ENCODE results near the gene ANKS1B. TPM values are rescaled to one million over a fixed set of nuclear protein-coding genes. Genes with fewer than 3 reads are reported as not detected.

ANKS1B gene
- total and polyA plus RNA-seq, 4 donors = 0.03 to 3.4 (median 0.53) TPM

DNA sequence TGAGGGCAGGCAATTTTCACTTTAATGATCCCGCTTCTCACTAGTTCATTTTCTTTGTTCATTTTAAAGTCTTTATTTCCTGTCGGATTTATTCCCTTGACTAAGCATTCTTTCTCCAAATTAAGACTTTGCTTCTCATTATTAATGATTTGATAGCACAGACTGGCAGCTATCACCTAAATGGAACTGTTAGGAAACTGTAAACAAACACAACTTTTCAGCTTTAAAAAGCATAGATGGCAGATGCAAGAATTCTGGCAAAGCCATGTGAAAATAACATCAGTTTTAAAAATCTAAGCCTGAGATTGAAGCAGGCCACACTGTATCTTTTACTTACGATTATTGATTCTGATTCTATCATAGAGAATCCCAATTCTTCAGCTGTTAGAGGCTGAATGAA lies 225.7 kb downstream of the ANKS1B start:
- 60% methylated on average over 3 of the region's 3 CpGs for WGBS
- Histone ChIP-seq H3K4me1 (ENCODE audit: control insufficient read depth in 4 of 4, insufficient read depth in 4 of 4, low read length in 3 of 4) (peaks cover 0 to 14% (median 7%) of the 10 kb centered on the region in 4 donors), H3K9ac (ENCODE audit: low read depth in 1 of 2, low read length in 2 of 2) (no peak overlapping the region), H3K4me3 (ENCODE audit: low read depth in 1 of 3, low read length in 3 of 3) (peak overlapping the region in 1 of 3 donors; percentile 32), H3K27ac (ENCODE audit: low read depth in 1 of 2, low read length in 2 of 2) (peak overlapping the region; percentile 61 to 67), H3K9me3 (ENCODE audit: control insufficient read depth in 4 of 4, low read length in 3 of 4) (peaks cover 0 to 6% (median 0%) of the 10 kb centered on the region in 4 donors), H3K36me3 (ENCODE audit: control insufficient read depth in 4 of 4, insufficient read depth in 3 of 4, low read depth in 1 of 4, low read length in 3 of 4) (no peaks in the 10 kb centered on the region), H3K27me3 (ENCODE audit: control insufficient read depth in 4 of 4, insufficient read depth in 4 of 4, low read length in 3 of 4) (no peaks in the 10 kb centered on the region)
- TF ChIP-seq EGR1 (IDR thresholded peaks at IDR 0.05; ENCODE audit: low read depth in 2 of 2) = no peak
- no peak for TF ChIP-seq RXRA (IDR thresholded peaks at IDR 0.05)
- TF ChIP-seq, protein P1, sequence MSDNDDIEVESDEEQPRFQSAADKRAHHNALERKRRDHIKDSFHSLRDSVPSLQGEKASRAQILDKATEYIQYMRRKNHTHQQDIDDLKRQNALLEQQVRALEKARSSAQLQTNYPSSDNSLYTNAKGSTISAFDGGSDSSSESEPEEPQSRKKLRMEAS (IDR thresholded peaks at IDR 0.05) = no peak
- no peak for TF ChIP-seq YY1 (IDR thresholded peaks at IDR 0.05)
- no peak for DNase-seq (ENCODE audit: low spot score)

DNA sequence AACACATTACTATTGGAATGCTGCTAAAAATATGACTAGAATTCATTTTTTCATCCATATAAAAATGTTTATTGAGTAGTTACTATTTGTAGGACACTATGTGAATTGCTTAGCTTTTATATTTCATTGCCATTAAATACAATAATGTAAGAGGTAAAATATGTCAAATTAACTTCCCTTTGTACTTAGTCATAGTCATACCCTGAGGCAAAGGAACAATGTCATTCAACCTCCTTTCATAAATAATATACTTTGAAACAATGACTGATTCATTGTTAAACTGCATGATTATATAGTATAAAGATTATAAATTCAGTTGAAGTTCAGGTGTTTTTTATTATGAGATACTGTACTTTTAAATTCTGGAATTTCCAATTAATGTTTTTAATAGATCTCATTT lies 232.0 kb downstream of the ANKS1B start:
- Histone ChIP-seq H3K4me3 (ENCODE audit: low read depth in 1 of 3, low read length in 3 of 3) (no peak overlapping the region), H3K36me3 (ENCODE audit: control insufficient read depth in 4 of 4, insufficient read depth in 3 of 4, low read depth in 1 of 4, low read length in 3 of 4) (no peaks in the 10 kb centered on the region), H3K9ac (ENCODE audit: low read depth in 1 of 2, low read length in 2 of 2) (no peak overlapping the region), H3K9me3 (ENCODE audit: control insufficient read depth in 4 of 4, low read length in 3 of 4) (peaks cover 0 to 11% (median 0%) of the 10 kb centered on the region in 4 donors), H3K4me1 (ENCODE audit: control insufficient read depth in 4 of 4, insufficient read depth in 4 of 4, low read length in 3 of 4) (no peaks in the 10 kb centered on the region), H3K27ac (ENCODE audit: low read depth in 1 of 2, low read length in 2 of 2) (no peak overlapping the region), H3K27me3 (ENCODE audit: control insufficient read depth in 4 of 4, insufficient read depth in 4 of 4, low read length in 3 of 4) (no peaks in the 10 kb centered on the region)
- DNase-seq (ENCODE audit: low spot score) = no peak
- TF ChIP-seq HNF4G (IDR thresholded peaks at IDR 0.05) (no peak), TAF1 (conservative IDR thresholded peaks at IDR 0.05) (no peak), SP1 (IDR thresholded peaks at IDR 0.05) (no peak), GABPA (IDR thresholded peaks at IDR 0.05 in 1 of 2, conservative IDR thresholded peaks at IDR 0.05 in 1 of 2) (no peak), RAD21 (IDR thresholded peaks at IDR 0.05) (no peak), NR2F2 (IDR thresholded peaks at IDR 0.05) (no peak), YY1 (IDR thresholded peaks at IDR 0.05) (no peak)
- TF ChIP-seq, protein P1 (IDR thresholded peaks at IDR 0.05) = no peak
- TF ChIP-seq, protein P2, sequence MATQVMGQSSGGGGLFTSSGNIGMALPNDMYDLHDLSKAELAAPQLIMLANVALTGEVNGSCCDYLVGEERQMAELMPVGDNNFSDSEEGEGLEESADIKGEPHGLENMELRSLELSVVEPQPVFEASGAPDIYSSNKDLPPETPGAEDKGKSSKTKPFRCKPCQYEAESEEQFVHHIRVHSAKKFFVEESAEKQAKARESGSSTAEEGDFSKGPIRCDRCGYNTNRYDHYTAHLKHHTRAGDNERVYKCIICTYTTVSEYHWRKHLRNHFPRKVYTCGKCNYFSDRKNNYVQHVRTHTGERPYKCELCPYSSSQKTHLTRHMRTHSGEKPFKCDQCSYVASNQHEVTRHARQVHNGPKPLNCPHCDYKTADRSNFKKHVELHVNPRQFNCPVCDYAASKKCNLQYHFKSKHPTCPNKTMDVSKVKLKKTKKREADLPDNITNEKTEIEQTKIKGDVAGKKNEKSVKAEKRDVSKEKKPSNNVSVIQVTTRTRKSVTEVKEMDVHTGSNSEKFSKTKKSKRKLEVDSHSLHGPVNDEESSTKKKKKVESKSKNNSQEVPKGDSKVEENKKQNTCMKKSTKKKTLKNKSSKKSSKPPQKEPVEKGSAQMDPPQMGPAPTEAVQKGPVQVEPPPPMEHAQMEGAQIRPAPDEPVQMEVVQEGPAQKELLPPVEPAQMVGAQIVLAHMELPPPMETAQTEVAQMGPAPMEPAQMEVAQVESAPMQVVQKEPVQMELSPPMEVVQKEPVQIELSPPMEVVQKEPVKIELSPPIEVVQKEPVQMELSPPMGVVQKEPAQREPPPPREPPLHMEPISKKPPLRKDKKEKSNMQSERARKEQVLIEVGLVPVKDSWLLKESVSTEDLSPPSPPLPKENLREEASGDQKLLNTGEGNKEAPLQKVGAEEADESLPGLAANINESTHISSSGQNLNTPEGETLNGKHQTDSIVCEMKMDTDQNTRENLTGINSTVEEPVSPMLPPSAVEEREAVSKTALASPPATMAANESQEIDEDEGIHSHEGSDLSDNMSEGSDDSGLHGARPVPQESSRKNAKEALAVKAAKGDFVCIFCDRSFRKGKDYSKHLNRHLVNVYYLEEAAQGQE (IDR thresholded peaks at IDR 0.05) = no peak

DNA sequence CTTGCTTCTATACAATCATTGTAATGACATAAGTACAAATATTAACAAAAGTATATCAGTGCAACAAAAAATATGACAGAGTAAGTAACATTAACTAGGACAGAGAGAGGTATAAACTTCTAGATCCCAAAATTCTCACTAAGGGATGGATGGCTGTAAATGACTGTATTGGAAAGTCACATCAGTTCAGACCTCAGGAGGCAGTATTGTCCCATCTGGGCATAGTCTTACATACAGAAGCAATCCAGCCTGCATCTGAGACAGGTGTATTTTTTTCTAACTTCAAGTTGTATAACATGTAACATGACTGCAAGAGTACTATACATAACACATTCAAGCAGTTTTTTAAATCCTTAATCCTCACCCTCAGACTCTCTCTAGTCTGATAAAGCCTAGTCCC lies 238.2 kb downstream of the ANKS1B start:
- TF ChIP-seq RAD21 (IDR thresholded peaks at IDR 0.05) = peak in 1 of 2 donors; percentile 22
- TF ChIP-seq YY1 (IDR thresholded peaks at IDR 0.05) = no peak
- Histone ChIP-seq H3K9me3 (ENCODE audit: control insufficient read depth in 4 of 4, low read length in 3 of 4) (no peaks in the 10 kb centered on the region), H3K27me3 (ENCODE audit: control insufficient read depth in 4 of 4, insufficient read depth in 4 of 4, low read length in 3 of 4) (no peaks in the 10 kb centered on the region)

More for the DNA sequence above, 238.2 kb downstream of the ANKS1B start:
- Histone ChIP-seq H3K36me3 (ENCODE audit: control insufficient read depth in 4 of 4, insufficient read depth in 3 of 4, low read depth in 1 of 4, low read length in 3 of 4) (no peaks in the 10 kb centered on the region), H3K9ac (ENCODE audit: low read depth in 1 of 2, low read length in 2 of 2) (no peak overlapping the region), H3K27ac (ENCODE audit: low read depth in 1 of 2, low read length in 2 of 2) (no peak overlapping the region), H3K4me3 (ENCODE audit: low read depth in 1 of 3, low read length in 3 of 3) (no peak overlapping the region), H3K4me1 (ENCODE audit: control insufficient read depth in 4 of 4, insufficient read depth in 4 of 4, low read length in 3 of 4) (no peaks in the 10 kb centered on the region)
- no peak for DNase-seq (ENCODE audit: low spot score)
